H1 (cell line): ENCODE data around the gene AGBL4. TPM values are rescaled to one million over a fixed set of nuclear protein-coding genes. Genes with fewer than 3 reads are reported as not detected.

Source experiments
- CBX8 ChIP-seq: fragments of 300-800, 300-1000 bp; sonication (generic); IDR thresholded peaks from 2 replicates; pipeline ENCODE4 v1.7.1; 2016; ENCODE audit warnings: low read depth, low read length, borderline replicate concordance
- EZH2 ChIP-seq: fragments of 200-600 bp; sonication (generic); IDR thresholded peaks from 2 replicates; pipeline ENCODE4 v1.7.1; 2012; ENCODE audit warnings: low read depth, mild to moderate bottlenecking, moderate library complexity, low read length, inconsistent platforms; ENCODE audit not compliant: severe bottlenecking
- PHF8 ChIP-seq: fragments of 200-600 bp; sonication (generic); conservative IDR thresholded peaks from 2 replicates; pipeline ENCODE4 v1.7.1; 2012; ENCODE audit warnings: low read depth, mild to moderate bottlenecking, inconsistent platforms, low read length, moderate library complexity
- RFX5 ChIP-seq: IDR thresholded peaks from 2 replicates; pipeline ENCODE4 v1.6.1; 2011; ENCODE audit warnings: low read depth, low read length, improper control_type of control experiment, borderline replicate concordance
- RXRA ChIP-seq: IDR thresholded peaks from 2 replicates; pipeline ENCODE4 v1.6.1; 2011; ENCODE audit warnings: low read depth, mild to moderate bottlenecking, low read length, moderate library complexity; ENCODE audit not compliant: insufficient read depth
- SAP30 ChIP-seq: fragments of 300-600 bp; sonication (generic); IDR thresholded peaks from 2 replicates; pipeline ENCODE4 v1.7.1; 2012; ENCODE audit warnings: low read length, moderate library complexity, mild to moderate bottlenecking, inconsistent platforms; ENCODE audit not compliant: insufficient read depth, insufficient replicate concordance
- SP2 ChIP-seq: IDR thresholded peaks from 2 replicates; pipeline ENCODE4 v1.6.1; 2012; ENCODE audit warnings: mild to moderate bottlenecking, low read length, inconsistent platforms
- TBP ChIP-seq: IDR thresholded peaks from 2 replicates; pipeline ENCODE4 v1.6.1; 2011; ENCODE audit warnings: low read depth, low read length, improper control_type of control experiment
- TEAD4 ChIP-seq: IDR thresholded peaks from 2 replicates; pipeline ENCODE4 v1.6.1; 2012; ENCODE audit warnings: low read depth, low read length, inconsistent platforms, mixed read lengths
- polyA plus RNA-seq, 7 experiments: library from polyadenylated mRNA; depleted of rRNA in 3 of 7; stranded (reverse) in 5 of 7; unstranded in 2 of 7; fragments of >200 nt in 5 of 7; fragments of 200-250 nt in 2 of 7; gene quantifications; 1 replicate in 5 of 7; 2 replicates in 1 of 7; 4 replicates in 1 of 7; pipeline versions ENCODE4 v1.2.1 to v1.2.3, GENCODE V29; 2011 to 2013; ENCODE audit warnings: missing spikeins in 2 of 7, mixed read lengths in 2 of 7
- total RNA-seq: library from RNA; stranded (reverse); fragmentation: NEBNext Ultra II Directional; extraction: Animal tissue kit (Norgen Biotek cat#: 25700); gene quantifications from 2 replicates; pipeline ENCODE4 v1.2.1, GENCODE V29; 2021
- TF ChIP-seq, protein P1 (sequence below): fragments of 300-600 bp; sonication (generic); IDR thresholded peaks from 2 replicates; pipeline ENCODE4 v1.7.1; 2012; ENCODE audit warnings: low read length, moderate library complexity, mild to moderate bottlenecking, inconsistent platforms; ENCODE audit not compliant: insufficient replicate concordance
- TF ChIP-seq, protein P2 (sequence below): IDR thresholded peaks from 2 replicates; pipeline ENCODE4 v1.6.1; 2011; ENCODE audit warnings: low read length, improper control_type of control experiment

Gene AGBL4
- total and polyA plus RNA-seq, 2 of the 8 experiments (the other 6 are each of a cell fraction or from before 2014, with no cell fraction given), result 0.41 to 0.45 TPM

DNA sequence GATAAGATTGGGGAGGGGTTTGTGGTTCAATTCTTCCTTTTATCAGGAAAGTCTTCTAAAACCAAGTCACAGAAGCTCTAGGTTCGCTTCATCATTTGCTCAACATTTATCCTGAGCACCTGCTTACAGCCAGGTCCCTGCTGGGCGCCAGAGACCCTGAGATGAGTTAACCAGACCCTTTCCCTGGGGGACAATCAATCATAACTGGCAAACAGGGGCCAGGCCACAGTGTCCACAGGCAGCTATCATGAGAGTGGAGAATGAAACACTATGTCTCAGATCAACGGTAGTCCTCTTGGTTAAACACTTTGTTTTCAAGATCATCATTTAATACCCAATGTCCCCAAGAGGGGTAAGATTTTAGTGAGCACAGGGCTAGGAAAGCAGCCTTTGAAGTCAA, 1393.9 kb downstream of the AGBL4 start (continued):
- TF ChIP-seq, protein P1, sequence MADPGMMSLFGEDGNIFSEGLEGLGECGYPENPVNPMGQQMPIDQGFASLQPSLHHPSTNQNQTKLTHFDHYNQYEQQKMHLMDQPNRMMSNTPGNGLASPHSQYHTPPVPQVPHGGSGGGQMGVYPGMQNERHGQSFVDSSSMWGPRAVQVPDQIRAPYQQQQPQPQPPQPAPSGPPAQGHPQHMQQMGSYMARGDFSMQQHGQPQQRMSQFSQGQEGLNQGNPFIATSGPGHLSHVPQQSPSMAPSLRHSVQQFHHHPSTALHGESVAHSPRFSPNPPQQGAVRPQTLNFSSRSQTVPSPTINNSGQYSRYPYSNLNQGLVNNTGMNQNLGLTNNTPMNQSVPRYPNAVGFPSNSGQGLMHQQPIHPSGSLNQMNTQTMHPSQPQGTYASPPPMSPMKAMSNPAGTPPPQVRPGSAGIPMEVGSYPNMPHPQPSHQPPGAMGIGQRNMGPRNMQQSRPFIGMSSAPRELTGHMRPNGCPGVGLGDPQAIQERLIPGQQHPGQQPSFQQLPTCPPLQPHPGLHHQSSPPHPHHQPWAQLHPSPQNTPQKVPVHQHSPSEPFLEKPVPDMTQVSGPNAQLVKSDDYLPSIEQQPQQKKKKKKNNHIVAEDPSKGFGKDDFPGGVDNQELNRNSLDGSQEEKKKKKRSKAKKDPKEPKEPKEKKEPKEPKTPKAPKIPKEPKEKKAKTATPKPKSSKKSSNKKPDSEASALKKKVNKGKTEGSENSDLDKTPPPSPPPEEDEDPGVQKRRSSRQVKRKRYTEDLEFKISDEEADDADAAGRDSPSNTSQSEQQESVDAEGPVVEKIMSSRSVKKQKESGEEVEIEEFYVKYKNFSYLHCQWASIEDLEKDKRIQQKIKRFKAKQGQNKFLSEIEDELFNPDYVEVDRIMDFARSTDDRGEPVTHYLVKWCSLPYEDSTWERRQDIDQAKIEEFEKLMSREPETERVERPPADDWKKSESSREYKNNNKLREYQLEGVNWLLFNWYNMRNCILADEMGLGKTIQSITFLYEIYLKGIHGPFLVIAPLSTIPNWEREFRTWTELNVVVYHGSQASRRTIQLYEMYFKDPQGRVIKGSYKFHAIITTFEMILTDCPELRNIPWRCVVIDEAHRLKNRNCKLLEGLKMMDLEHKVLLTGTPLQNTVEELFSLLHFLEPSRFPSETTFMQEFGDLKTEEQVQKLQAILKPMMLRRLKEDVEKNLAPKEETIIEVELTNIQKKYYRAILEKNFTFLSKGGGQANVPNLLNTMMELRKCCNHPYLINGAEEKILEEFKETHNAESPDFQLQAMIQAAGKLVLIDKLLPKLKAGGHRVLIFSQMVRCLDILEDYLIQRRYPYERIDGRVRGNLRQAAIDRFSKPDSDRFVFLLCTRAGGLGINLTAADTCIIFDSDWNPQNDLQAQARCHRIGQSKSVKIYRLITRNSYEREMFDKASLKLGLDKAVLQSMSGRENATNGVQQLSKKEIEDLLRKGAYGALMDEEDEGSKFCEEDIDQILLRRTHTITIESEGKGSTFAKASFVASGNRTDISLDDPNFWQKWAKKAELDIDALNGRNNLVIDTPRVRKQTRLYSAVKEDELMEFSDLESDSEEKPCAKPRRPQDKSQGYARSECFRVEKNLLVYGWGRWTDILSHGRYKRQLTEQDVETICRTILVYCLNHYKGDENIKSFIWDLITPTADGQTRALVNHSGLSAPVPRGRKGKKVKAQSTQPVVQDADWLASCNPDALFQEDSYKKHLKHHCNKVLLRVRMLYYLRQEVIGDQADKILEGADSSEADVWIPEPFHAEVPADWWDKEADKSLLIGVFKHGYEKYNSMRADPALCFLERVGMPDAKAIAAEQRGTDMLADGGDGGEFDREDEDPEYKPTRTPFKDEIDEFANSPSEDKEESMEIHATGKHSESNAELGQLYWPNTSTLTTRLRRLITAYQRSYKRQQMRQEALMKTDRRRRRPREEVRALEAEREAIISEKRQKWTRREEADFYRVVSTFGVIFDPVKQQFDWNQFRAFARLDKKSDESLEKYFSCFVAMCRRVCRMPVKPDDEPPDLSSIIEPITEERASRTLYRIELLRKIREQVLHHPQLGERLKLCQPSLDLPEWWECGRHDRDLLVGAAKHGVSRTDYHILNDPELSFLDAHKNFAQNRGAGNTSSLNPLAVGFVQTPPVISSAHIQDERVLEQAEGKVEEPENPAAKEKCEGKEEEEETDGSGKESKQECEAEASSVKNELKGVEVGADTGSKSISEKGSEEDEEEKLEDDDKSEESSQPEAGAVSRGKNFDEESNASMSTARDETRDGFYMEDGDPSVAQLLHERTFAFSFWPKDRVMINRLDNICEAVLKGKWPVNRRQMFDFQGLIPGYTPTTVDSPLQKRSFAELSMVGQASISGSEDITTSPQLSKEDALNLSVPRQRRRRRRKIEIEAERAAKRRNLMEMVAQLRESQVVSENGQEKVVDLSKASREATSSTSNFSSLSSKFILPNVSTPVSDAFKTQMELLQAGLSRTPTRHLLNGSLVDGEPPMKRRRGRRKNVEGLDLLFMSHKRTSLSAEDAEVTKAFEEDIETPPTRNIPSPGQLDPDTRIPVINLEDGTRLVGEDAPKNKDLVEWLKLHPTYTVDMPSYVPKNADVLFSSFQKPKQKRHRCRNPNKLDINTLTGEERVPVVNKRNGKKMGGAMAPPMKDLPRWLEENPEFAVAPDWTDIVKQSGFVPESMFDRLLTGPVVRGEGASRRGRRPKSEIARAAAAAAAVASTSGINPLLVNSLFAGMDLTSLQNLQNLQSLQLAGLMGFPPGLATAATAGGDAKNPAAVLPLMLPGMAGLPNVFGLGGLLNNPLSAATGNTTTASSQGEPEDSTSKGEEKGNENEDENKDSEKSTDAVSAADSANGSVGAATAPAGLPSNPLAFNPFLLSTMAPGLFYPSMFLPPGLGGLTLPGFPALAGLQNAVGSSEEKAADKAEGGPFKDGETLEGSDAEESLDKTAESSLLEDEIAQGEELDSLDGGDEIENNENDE, result no peak
- TF ChIP-seq PHF8 (no peak), SAP30 (no peak), EZH2 (no peak), SP2 (no peak), RFX5 (no peak), CBX8 (no peak), RXRA (no peak), TEAD4 (no peak), TBP (no peak)
- TF ChIP-seq, protein P2, sequence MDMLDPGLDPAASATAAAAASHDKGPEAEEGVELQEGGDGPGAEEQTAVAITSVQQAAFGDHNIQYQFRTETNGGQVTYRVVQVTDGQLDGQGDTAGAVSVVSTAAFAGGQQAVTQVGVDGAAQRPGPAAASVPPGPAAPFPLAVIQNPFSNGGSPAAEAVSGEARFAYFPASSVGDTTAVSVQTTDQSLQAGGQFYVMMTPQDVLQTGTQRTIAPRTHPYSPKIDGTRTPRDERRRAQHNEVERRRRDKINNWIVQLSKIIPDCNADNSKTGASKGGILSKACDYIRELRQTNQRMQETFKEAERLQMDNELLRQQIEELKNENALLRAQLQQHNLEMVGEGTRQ, result no peak
